ENCODE data around the gene CUL7. TPM values are rescaled to one million over a fixed set of nuclear protein-coding genes. Genes with fewer than 3 reads are reported as not detected.
A peak's percentile ranks its signal among the peaks of the same experiment; 100 is the strongest.
"Not testable (repeated sequence)": the region's sequence is repeated elsewhere in the genome, so short reads cannot be mapped to it uniquely, and the experiment has no call there.

The CUL7 gene
- total RNA-seq, 2 donors from 2014 or later = 8.2 to 11.2 TPM

DNA sequence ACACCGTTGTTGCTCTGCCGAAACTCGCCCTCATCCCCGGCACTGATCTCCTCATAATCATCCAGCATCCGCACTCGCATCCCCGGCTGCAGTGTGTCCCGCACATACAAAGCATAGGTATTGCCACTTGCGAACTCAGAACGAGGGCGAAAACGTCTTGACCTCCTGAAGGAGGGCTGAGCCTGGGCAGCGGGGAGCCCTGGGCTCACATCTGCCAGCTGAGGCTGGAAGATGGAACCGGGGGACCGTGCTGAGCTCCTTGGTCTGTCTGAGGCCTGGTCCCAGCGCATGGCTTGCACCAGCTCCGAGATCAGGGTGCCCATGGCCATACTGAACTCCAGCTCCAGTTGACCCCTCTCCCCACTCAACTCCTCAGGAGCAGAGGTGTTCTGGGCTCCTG, 2.7 kb downstream of the CUL7 start:
- Mint-ChIP-seq H3K27me3 (no peaks in the 10 kb centered on the region), H3K27ac (peak overlapping the region; percentile 95), H3K4me1 (peaks cover 30% of the 10 kb centered on the region), H3K36me3 (ENCODE audit: low read depth) (peaks cover 10% of the 10 kb centered on the region), H3K4me3 (no peak overlapping the region)
- no peaks in the 10 kb centered on the region for H3K9me3 ChIP-seq (ENCODE audit: control insufficient read depth, low read length, poor library complexity, severe bottlenecking)
- DNase-seq (no peak), ATAC-seq (no peak)

DNA sequence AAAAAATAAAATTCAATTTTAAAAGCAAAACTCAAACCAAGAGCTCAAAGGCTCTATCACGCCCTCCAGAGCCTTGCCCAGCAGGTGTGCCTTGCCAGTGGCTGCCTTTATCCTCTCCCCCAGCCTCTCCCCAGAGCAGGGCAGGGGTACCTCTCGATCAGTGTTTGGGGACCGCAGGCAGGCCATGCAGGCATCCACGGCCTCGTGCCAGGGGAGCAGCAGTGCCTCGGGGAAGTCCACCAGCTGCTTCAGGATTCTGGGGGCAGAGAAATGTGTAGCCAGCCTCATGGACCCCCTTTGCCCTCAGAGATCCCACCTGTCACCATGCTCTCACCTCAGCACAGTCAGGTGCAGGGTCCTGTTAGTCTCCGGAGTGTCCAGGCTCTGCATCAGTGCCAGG, 5.7 kb downstream of the CUL7 start:
- H3K4me3 Mint-ChIP-seq = no peak overlapping the region
- H3K27ac Mint-ChIP-seq = no peak overlapping the region
- ATAC-seq = no peak
- DNase-seq = no peak
- H3K4me1 Mint-ChIP-seq = peaks cover 25% of the 10 kb centered on the region
- no peaks in the 10 kb centered on the region for H3K9me3 ChIP-seq (ENCODE audit: control insufficient read depth, low read length, poor library complexity, severe bottlenecking)
- no peaks in the 10 kb centered on the region for H3K27me3 Mint-ChIP-seq
- H3K36me3 Mint-ChIP-seq (ENCODE audit: low read depth) = peaks cover 10% of the 10 kb centered on the region

DNA sequence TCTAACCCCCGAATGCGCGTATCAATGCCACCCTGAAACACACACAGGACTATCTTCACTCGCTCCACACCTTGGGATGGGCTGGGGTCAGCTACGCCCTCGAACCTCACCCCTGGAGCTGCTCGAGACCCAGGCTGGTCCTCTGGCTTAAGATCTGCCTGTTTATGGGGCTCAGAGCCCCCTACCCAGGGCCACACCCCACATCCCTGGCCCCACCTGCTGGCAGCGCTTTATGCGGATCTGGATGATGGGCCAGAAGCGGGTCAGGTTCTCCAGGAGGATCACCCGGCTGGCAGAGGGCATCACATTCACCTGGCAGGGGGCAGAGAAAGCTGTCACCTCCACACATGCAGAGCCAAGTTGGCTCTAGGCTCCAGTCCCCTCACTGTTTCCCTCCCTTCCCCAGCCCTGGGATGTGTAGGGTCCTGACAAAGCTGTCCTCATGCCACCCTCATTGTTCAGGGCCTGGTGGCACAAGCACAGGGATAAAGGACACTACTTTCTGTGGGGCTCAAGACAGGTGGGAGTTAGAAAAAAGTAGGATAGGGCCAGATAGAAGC, 8.2 kb downstream of the CUL7 start:
- peaks cover 6% of the 10 kb centered on the region for H3K36me3 Mint-ChIP-seq (ENCODE audit: low read depth)

DNA sequence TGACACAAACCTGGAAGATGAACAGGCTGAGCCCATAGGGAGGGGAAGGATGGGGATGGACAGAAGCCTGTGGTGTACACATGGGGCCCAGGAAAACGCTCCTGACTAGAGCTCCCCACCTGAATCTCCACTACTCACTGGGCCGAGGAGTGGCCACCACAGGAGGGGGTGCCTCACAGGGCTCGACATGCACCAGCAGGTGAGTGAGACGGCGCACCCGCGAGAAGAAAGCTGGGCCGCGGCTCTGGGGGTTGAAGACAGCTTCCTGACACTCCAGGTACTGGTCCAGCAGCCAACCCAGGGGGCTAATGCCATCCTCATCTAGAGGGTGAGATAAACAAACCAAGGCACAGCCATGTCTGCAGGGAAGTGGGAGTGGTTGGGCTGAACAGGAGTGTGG, 10.3 kb downstream of the CUL7 start:
- DNase-seq (no peak), ATAC-seq (no peak)
- H3K36me3 Mint-ChIP-seq (ENCODE audit: low read depth) = peaks cover 8% of the 10 kb centered on the region
- no peak overlapping the region for H3K27ac Mint-ChIP-seq
- H3K27me3 Mint-ChIP-seq = no peaks in the 10 kb centered on the region
- no peak overlapping the region for H3K4me3 Mint-ChIP-seq
- peaks cover 3% of the 10 kb centered on the region for H3K4me1 Mint-ChIP-seq
- H3K9me3 ChIP-seq (ENCODE audit: control insufficient read depth, low read length, poor library complexity, severe bottlenecking) = no peaks in the 10 kb centered on the region

More for the DNA sequence above, 8.2 kb downstream of the CUL7 start:
- Mint-ChIP-seq H3K4me1 (peaks cover 6% of the 10 kb centered on the region), H3K27ac (no peak overlapping the region), H3K27me3 (no peaks in the 10 kb centered on the region), H3K4me3 (no peak overlapping the region)
- no peak for ATAC-seq
- no peak for DNase-seq
- no peaks in the 10 kb centered on the region for H3K9me3 ChIP-seq (ENCODE audit: control insufficient read depth, low read length, poor library complexity, severe bottlenecking)

DNA sequence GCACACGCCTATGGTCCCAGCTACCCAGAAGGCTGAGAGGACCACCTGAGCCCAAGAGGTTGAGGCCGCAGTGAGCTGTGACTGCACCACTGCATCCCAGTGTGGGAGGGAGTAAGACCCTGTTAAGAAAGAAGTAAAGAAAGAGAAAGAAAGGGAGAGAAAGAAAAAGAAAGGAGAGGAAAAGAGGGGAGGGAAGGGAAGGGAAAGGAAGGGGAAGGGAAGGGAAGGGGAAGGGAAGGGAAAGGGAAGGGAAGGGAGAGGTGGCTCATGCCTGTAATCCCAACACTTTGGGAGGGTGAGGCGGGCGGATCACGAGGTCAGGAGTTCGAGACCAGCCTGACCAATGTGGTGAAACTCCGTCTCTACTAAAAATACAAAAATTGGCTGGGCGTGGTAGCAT, 12.2 kb downstream of the CUL7 start:
- not testable (repeated sequence) for DNase-seq; H3K27me3 Mint-ChIP-seq; ATAC-seq; H3K4me1 Mint-ChIP-seq; H3K36me3 Mint-ChIP-seq (ENCODE audit: low read depth); H3K9me3 ChIP-seq (ENCODE audit: control insufficient read depth, low read length, poor library complexity, severe bottlenecking); H3K4me3 Mint-ChIP-seq
- H3K27ac Mint-ChIP-seq = peak overlapping the region; percentile 79

DNA sequence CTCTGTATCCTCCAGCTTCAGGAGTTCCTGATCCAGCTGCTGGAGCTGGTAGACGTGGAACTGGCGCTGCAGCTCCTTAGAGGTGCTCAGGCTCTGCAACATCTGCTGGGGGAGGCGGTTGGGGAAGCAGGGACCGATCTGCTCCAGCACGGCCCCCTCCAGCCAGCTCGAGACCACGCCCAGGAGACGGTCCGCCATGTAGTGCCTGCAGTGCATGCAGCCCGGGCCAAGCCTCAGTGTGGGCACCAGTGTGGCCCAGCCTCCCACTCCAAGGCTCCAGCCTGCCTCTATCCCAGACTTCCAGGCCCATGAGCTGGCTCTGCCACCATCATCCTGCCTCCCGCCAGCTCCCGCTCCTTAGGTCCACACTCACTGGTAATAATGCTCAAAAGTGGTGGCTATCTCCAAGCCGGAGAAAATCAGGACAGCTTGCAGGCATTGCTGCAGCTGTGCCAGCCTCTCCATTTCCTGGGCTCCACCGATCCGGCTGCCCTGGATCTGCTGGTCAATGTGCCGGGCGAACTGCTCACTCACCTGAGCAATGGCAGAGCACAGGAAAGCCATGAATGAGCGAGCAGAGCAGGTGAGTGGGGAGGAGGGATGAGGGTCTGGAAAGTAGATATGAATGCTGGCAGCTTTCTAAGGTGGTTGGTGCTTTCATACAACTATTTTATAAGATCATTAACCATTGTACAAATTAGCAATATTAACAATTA, 13.0 kb downstream of the CUL7 start:
- no peaks in the 10 kb centered on the region for H3K27me3 Mint-ChIP-seq
- peaks cover 3% of the 10 kb centered on the region for H3K4me1 Mint-ChIP-seq
- peaks cover 4% of the 10 kb centered on the region for H3K36me3 Mint-ChIP-seq (ENCODE audit: low read depth)
- ATAC-seq (no peak), DNase-seq (no peak)
- H3K9me3 ChIP-seq (ENCODE audit: control insufficient read depth, low read length, poor library complexity, severe bottlenecking) = no peaks in the 10 kb centered on the region
- H3K4me3 Mint-ChIP-seq = no peak overlapping the region
- H3K27ac Mint-ChIP-seq = peak overlapping the region; percentile 79

DNA sequence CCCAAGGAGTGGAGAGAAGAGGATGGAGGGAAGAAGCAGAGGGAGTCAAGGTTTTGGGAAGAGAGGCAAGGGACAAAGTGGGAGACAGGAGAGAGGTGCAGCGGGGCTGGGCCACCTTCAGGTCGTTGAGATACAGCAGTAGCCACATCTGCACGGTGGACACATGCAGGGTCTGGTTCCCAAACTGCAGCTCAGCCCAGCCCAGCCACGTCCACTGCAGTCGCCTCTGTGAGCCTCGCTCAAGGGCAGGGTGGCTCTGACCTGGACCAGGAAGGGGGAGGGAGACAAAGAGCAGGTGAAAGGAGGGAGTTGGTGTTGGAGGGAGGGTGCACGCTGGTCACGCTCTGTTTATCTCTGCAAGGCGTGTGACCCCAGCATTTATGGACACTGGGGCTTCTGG, 14.9 kb downstream of the CUL7 start:
- Mint-ChIP-seq H3K4me1 (peaks cover 3% of the 10 kb centered on the region), H3K27me3 (no peaks in the 10 kb centered on the region), H3K27ac (no peak overlapping the region)

DNA sequence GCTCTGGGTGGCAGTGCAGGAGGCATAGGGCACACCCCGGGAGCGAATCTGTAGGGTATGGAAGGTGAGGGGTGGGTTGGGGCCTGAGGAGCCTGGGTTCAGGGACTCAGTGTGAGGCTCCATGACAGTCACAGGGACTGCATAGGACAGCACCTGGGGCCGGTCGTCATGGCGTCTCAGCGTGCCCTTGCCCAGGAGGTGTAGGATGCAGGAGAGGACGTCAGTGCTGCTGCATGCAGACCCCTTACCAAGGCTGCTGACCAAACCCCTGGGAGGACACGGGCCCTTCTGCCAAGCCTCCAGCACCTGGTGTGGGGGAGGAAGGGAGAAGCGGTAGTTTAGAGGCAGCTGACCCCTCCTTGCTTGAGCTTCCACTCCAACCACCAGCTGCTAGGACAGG, 15.9 kb downstream of the CUL7 start:
- DNase-seq (no peak), ATAC-seq (no peak)
- Mint-ChIP-seq H3K27me3 (no peaks in the 10 kb centered on the region), H3K4me3 (no peak overlapping the region), H3K36me3 (ENCODE audit: low read depth) (peaks cover 3% of the 10 kb centered on the region), H3K4me1 (peaks cover 6% of the 10 kb centered on the region), H3K27ac (peak overlapping the region; percentile 9)
- no peaks in the 10 kb centered on the region for H3K9me3 ChIP-seq (ENCODE audit: control insufficient read depth, low read length, poor library complexity, severe bottlenecking)

More for the DNA sequence above, 14.9 kb downstream of the CUL7 start:
- H3K4me3 Mint-ChIP-seq = no peak overlapping the region
- H3K36me3 Mint-ChIP-seq (ENCODE audit: low read depth) = peaks cover 3% of the 10 kb centered on the region
- H3K9me3 ChIP-seq (ENCODE audit: control insufficient read depth, low read length, poor library complexity, severe bottlenecking) = no peaks in the 10 kb centered on the region
- DNase-seq = no peak
- no peak for ATAC-seq

DNA sequence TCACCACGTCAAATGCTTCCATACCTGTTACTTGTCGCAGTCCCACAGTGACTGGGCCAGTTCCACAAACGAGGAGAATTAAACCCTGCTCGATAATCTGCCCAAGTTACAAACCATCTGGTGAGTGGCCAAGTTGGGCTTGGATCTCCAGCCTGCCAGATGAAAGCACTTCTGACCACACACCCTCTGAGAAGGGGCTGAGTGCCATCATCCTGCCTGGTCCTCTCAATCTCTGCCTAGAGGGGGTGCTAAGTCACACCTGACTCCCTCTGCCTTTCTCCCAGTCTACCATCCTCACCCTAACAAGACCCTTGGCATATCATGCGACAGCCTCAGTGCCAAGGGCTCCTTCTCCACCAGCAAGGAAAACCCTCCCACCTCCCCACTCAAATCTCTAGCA, 16.5 kb downstream of the CUL7 start:
- DNase-seq (no peak), ATAC-seq (no peak)
- H3K27ac Mint-ChIP-seq = peak overlapping the region; percentile 43
- no peaks in the 10 kb centered on the region for H3K9me3 ChIP-seq (ENCODE audit: control insufficient read depth, low read length, poor library complexity, severe bottlenecking)
- no peak overlapping the region for H3K4me3 Mint-ChIP-seq
- no peaks in the 10 kb centered on the region for H3K27me3 Mint-ChIP-seq
- H3K36me3 Mint-ChIP-seq (ENCODE audit: low read depth) = peaks cover 3% of the 10 kb centered on the region
- H3K4me1 Mint-ChIP-seq = peaks cover 6% of the 10 kb centered on the region

DNA sequence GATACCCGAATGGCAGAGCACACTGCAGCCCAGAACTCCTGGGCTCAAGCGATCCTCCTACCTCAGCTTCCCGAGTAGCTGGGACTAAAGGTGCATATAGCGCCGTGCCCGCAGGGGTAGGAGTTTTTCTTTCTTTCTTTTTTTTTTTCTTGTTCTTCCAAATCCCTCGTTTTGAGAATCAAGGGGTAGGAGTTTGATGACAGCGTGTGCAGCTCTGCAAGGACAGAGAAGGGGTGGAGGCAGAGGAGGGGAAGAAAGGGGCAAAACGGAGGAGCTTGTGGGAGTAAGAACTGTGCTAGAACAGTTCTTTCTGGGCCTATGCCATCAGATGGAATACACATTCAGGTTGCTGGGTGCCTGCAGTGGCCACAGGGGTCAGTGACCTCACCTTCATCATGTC, 16.9 kb downstream of the CUL7 start:
- peaks cover 4% of the 10 kb centered on the region for H3K36me3 Mint-ChIP-seq (ENCODE audit: low read depth)

DNA sequence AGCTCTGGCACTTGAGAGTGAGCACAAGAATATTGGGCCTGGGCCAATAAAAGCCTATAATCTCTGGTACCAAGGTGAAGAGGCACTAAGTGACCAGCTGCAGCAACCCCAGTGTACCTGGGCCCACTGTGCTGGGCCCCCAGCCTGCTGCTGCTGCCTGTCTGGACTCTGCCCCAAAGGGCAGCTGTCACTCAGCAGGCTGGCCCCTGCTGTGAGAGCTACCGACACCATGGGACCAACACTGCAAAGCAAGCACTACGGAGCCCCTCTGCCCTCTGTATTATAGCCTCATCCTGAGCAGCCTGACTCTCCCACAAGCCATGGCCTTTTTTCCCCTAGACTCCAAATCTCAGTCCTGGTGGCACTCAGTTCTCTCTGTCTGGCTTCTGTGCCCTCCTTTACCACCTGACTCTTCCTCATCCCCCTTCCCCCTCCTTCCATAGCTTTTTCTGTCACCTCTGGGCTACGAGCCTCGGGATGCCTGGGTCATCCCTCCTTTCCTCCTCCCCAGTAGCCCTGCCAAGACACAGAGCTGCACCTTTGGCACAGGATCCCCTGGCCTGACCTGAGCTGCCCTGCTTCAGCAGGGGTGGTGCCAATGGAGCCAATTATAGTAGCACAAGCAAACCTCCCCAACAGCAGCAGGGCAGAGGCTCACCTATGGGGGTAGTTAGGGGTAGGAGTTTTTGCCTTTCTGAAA, 18.0 kb downstream of the CUL7 start:
- DNase-seq (no peak), ATAC-seq (no peak)
- H3K9me3 ChIP-seq (ENCODE audit: control insufficient read depth, low read length, poor library complexity, severe bottlenecking) = no peaks in the 10 kb centered on the region
- Mint-ChIP-seq H3K4me3 (no peak overlapping the region), H3K36me3 (ENCODE audit: low read depth) (peaks cover 5% of the 10 kb centered on the region), H3K27ac (peak overlapping the region; percentile 37), H3K4me1 (peaks cover 6% of the 10 kb centered on the region), H3K27me3 (no peaks in the 10 kb centered on the region)

More for the DNA sequence above, 16.9 kb downstream of the CUL7 start:
- H3K4me1 Mint-ChIP-seq = peaks cover 6% of the 10 kb centered on the region
- H3K27ac Mint-ChIP-seq = peak overlapping the region; percentile 43
- ATAC-seq (no peak), DNase-seq (no peak)
- no peaks in the 10 kb centered on the region for H3K27me3 Mint-ChIP-seq
- no peaks in the 10 kb centered on the region for H3K9me3 ChIP-seq (ENCODE audit: control insufficient read depth, low read length, poor library complexity, severe bottlenecking)
- no peak overlapping the region for H3K4me3 Mint-ChIP-seq

DNA sequence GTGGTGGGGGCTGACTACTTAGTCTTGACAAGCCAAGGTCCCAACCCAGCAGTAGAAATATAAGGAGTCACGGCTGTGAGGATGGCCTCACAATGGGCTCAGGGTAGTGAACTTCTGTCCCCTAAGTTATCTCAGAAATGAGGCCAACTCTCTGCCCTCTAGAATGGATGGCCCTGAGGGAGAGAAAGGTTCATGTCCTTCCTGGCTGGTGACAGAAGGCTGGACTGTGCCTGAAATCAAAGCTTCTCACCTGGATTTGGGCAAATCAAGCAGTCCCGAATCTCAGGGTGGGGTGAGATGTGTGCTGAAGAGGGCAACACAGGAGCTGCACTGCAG, 19.5 kb downstream of the CUL7 start:
- H3K4me3 Mint-ChIP-seq = no peak overlapping the region
- no peaks in the 10 kb centered on the region for H3K9me3 ChIP-seq (ENCODE audit: control insufficient read depth, low read length, poor library complexity, severe bottlenecking)
- ATAC-seq = no peak
- no peak overlapping the region for H3K27ac Mint-ChIP-seq
- DNase-seq = no peak
- no peaks in the 10 kb centered on the region for H3K27me3 Mint-ChIP-seq
- H3K4me1 Mint-ChIP-seq = peaks cover 6% of the 10 kb centered on the region
- peaks cover 2% of the 10 kb centered on the region for H3K36me3 Mint-ChIP-seq (ENCODE audit: low read depth)

DNA sequence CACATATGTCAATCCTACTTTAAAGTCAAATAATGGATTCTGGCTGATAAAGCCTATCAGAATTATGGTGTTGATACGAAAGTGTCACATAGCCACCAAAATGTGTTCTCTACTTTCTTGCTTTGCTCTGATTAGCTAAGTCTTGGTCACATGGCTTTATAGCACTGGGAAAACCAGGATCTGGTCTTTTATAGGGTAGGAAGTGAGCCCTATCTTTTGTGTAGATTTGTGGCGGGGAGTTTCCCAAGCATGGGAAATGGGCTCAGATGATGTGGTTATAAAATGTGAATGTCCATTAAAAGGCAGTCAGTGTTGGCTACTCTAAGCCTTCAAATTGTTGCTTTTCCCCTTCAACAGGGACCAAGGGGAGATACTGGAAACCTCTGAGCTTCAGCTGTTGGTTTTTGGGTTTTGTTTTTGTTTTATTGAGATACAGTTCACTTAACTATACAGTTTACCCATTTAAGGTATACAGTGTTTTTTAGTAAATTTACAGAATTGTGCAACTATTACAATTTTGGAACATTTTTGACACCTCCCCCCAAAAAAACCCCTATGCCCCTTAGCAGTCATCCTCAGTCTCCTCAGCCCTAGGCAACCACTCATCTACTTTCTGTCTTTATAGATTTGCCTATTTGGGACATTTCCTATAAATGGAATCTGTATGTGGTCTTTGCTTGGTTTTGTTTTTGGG, 20.0 kb downstream of the CUL7 start:
- Mint-ChIP-seq H3K27me3 (no peaks in the 10 kb centered on the region), H3K27ac (peak overlapping the region; percentile 27), H3K36me3 (ENCODE audit: low read depth) (peaks cover 2% of the 10 kb centered on the region), H3K4me1 (peaks cover 6% of the 10 kb centered on the region), H3K4me3 (no peak overlapping the region)
- DNase-seq (no peak), ATAC-seq (no peak)
- H3K9me3 ChIP-seq (ENCODE audit: control insufficient read depth, low read length, poor library complexity, severe bottlenecking) = no peaks in the 10 kb centered on the region

Measured in T-helper 17 cell (primary cell).